ENCODE data around the gene BMP4. TPM values are rescaled to one million over a fixed set of nuclear protein-coding genes. Genes with fewer than 3 reads are reported as not detected.

The BMP4 gene
- total RNA-seq, 1 donor from 2014 or later: 6.9 TPM

DNA sequence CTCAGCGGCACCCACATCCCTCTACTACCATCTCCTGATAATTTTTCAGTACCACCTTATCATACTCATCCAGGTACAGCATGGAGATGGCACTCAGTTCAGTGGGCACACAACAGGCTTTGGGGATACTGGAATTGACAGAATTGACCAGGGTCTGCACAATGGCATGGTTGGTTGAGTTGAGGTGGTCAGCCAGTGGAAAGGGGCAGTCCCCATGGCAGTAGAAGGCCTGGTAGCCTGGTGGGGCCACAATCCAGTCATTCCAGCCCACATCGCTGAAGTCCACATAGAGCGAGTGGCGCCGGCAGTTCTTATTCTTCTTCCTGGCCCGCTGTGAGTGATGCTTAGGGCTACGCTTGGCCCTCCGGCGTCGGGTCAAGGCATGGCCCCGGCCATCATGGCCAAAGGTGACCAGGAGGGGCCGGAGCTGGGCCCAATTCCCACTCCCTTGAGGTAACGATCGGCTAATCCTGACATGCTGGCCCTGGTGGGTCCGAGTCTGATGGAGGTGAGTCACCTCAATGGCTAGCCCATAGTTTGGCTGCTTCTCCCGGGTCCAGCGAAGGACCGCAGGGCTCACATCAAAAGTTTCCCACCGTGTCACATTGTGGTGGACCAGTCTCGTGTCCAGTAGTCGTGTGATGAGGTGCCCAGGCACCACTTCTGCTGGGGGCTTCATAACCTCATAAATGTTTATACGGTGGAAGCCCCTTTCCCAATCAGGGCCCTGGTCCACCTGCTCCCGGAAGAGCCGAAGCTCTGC lies 6.4 kb downstream of the BMP4 start:
- no peak overlapping the region for H3K27ac Mint-ChIP-seq (ENCODE audit: unreplicated experiment)
- H3K4me3 Mint-ChIP-seq (ENCODE audit: unreplicated experiment): no peak overlapping the region
- no peak for DNase-seq (ENCODE audit: extremely low spot score, unreplicated experiment)
- peaks cover 11% of the 10 kb centered on the region for H3K27me3 Mint-ChIP-seq (ENCODE audit: unreplicated experiment)
- no peak for TF ChIP-seq CTCF (IDR thresholded peaks at IDR 0.05)
- H3K4me1 Mint-ChIP-seq (ENCODE audit: unreplicated experiment): peaks cover 38% of the 10 kb centered on the region
- H3K36me3 Mint-ChIP-seq (ENCODE audit: unreplicated experiment): peaks cover 15% of the 10 kb centered on the region
- no peaks in the 10 kb centered on the region for H3K9me3 Mint-ChIP-seq (ENCODE audit: unreplicated experiment)

DNA sequence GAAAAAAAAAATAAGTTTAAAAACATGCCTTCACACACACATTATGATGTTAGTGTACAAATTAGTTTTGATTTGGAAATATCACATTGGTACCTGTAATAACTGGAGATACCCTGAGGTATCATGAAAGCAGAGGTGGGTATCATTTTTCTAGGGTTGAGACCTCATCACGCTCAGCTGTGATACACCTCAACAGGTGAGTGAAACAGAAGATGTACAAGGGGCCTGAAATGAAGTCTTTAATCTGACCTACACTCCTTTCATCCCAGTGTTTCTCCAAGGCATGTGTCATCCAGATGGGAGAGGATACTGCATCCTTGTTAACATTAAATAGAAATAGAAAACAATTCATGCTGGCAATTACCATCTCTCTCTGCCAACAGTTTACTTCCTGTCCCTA lies 7.4 kb downstream of the BMP4 start:
- Mint-ChIP-seq H3K4me1 (ENCODE audit: unreplicated experiment) (peaks cover 30% of the 10 kb centered on the region), H3K9me3 (ENCODE audit: unreplicated experiment) (no peaks in the 10 kb centered on the region), H3K27me3 (ENCODE audit: unreplicated experiment) (peaks cover 7% of the 10 kb centered on the region), H3K27ac (ENCODE audit: unreplicated experiment) (no peak overlapping the region), H3K36me3 (ENCODE audit: unreplicated experiment) (peaks cover 15% of the 10 kb centered on the region), H3K4me3 (ENCODE audit: unreplicated experiment) (no peak overlapping the region)
- no peak for DNase-seq (ENCODE audit: extremely low spot score, unreplicated experiment)
- TF ChIP-seq CTCF (IDR thresholded peaks at IDR 0.05): no peak

- Mint-ChIP-seq H3K4me3 (ENCODE audit: unreplicated experiment) (no peak overlapping the region), H3K27me3 (ENCODE audit: unreplicated experiment) (peaks cover 8% of the 10 kb centered on the region), H3K9me3 (ENCODE audit: unreplicated experiment) (no peaks in the 10 kb centered on the region), H3K4me1 (ENCODE audit: unreplicated experiment) (peaks cover 25% of the 10 kb centered on the region), H3K27ac (ENCODE audit: unreplicated experiment) (no peak overlapping the region), H3K36me3 (ENCODE audit: unreplicated experiment) (peaks cover 15% of the 10 kb centered on the region)
- DNase-seq (ENCODE audit: extremely low spot score, unreplicated experiment): no peak
- no peak for TF ChIP-seq CTCF (IDR thresholded peaks at IDR 0.05)
Measured at GRCh38 chr14:53948205-53948884, 8.3 kb downstream of the BMP4 start.

- DNase-seq (ENCODE audit: extremely low spot score, unreplicated experiment): no peak
Measured at GRCh38 chr14:53947452-53948204, 9.0 kb downstream of the BMP4 start.

More at GRCh38 chr14:53947452-53948204, 9.0 kb downstream of the BMP4 start:
- peaks cover 10% of the 10 kb centered on the region for H3K27me3 Mint-ChIP-seq (ENCODE audit: unreplicated experiment)
- no peak overlapping the region for H3K4me3 Mint-ChIP-seq (ENCODE audit: unreplicated experiment)
- TF ChIP-seq CTCF (IDR thresholded peaks at IDR 0.05): no peak
- no peak overlapping the region for H3K27ac Mint-ChIP-seq (ENCODE audit: unreplicated experiment)
- H3K9me3 Mint-ChIP-seq (ENCODE audit: unreplicated experiment): no peaks in the 10 kb centered on the region
- H3K36me3 Mint-ChIP-seq (ENCODE audit: unreplicated experiment): peaks cover 15% of the 10 kb centered on the region
- peaks cover 23% of the 10 kb centered on the region for H3K4me1 Mint-ChIP-seq (ENCODE audit: unreplicated experiment)

Measured in osteocyte (in vitro differentiated cells).